Activated naive CD8-positive, alpha-beta T cell treated with anti-CD3 and anti-CD28 coated beads, Interleukin-2, amount 10 ng/mL, durations not matched to agents 7 days and 5 days (primary cell): ENCODE results near the gene UBAC1. TPM values are rescaled to one million over a fixed set of nuclear protein-coding genes. Genes with fewer than 3 reads are reported as not detected.

Experiments
- total RNA-seq, 2 experiments: library from RNA; stranded (reverse); gene quantifications; one replicate each; pipeline ENCODE4 v1.2.3, GENCODE V29; 2021

Gene UBAC1
- total RNA-seq, 2 experiments from 2014 or later = 30.5 to 31.0 TPM

Other genes with a start within 250 kb of the UBAC1 start
- gene CAMSAP1, start 53.8 kb downstream of the UBAC1 start, total RNA-seq = 10 to 100 TPM; 32.5 to 35.4 TPM
- gene NACC2, start 133.9 kb upstream of the UBAC1 start, total RNA-seq = 10 to 100 TPM; 10.5 to 11.2 TPM
- 10 to 100 TPM; 45.3 to 45.9 TPM for gene TMEM250, start 157.5 kb upstream of the UBAC1 start, total RNA-seq
- not detected for gene LHX3, start 243.8 kb upstream of the UBAC1 start, total RNA-seq